CD4-positive, alpha-beta T cell treated with Interleukin-1 beta for 1 hour (primary cell): ENCODE results near the gene SFI1.
A peak's percentile ranks its signal among the peaks of the same experiment; 100 is the strongest.
"Not testable (repeated sequence)": the region's sequence is repeated elsewhere in the genome, so short reads cannot be mapped to it uniquely, and the experiment has no call there.

ENCODE experiments used
- DNase-seq, 2 donors: peaks; one replicate each; pipeline ENCODE4 v3.0.0-alpha.2; 2020 to 2022

SFI1 gene, protein sequence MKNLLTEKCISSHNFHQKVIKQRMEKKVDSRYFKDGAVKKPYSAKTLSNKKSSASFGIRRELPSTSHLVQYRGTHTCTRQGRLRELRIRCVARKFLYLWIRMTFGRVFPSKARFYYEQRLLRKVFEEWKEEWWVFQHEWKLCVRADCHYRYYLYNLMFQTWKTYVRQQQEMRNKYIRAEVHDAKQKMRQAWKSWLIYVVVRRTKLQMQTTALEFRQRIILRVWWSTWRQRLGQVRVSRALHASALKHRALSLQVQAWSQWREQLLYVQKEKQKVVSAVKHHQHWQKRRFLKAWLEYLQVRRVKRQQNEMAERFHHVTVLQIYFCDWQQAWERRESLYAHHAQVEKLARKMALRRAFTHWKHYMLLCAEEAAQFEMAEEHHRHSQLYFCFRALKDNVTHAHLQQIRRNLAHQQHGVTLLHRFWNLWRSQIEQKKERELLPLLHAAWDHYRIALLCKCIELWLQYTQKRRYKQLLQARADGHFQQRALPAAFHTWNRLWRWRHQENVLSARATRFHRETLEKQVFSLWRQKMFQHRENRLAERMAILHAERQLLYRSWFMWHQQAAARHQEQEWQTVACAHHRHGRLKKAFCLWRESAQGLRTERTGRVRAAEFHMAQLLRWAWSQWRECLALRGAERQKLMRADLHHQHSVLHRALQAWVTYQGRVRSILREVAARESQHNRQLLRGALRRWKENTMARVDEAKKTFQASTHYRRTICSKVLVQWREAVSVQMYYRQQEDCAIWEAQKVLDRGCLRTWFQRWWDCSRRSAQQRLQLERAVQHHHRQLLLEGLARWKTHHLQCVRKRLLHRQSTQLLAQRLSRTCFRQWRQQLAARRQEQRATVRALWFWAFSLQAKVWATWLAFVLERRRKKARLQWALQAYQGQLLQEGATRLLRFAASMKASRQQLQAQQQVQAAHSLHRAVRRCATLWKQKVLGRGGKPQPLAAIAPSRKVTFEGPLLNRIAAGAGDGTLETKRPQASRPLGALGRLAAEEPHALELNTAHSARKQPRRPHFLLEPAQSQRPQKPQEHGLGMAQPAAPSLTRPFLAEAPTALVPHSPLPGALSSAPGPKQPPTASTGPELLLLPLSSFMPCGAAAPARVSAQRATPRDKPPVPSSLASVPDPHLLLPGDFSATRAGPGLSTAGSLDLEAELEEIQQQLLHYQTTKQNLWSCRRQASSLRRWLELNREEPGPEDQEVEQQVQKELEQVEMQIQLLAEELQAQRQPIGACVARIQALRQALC

DNA sequence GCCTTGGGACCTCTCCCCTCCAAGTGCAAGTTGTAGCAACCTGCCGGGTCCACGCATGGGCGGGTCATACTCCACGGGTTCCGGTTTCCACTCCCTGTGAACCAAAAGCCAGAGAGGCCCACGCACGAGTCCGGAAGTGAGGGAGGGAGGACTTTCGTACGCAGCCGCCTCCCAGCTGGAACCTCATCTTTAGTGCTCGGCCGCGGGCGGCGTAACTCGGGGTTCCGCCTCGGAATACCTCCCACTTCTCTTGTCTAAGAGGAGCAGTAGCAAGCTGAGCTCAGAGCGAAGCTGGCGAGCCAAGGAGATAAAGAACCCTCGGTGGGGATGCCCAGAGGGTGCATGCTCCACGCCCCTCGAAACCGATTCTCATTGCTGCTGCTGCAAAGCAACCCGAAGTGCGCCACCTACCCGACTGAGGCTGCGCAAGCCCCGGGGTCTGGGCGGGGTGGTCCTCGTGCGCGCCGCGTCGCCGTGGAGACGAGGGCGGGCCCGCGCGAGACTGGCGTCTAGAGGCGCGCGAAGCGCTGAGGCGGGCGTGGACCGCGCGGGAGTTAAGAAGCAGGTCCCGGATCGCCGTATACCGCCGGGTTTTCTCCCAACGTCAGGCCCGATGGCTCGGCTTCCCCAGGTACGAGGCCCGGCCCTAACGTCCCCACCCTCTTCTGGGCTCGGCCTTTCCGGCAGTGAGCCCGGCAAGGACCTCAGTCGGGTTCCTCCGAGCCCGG, at the start of gene SFI1:
Gene SFI1 (plus strand): TSS at position 530 of the 728 bp plus-strand sequence. CDS start 11,749 bp downstream, outside the sequence.
- DNase-seq = peak; percentile 94

DNA sequence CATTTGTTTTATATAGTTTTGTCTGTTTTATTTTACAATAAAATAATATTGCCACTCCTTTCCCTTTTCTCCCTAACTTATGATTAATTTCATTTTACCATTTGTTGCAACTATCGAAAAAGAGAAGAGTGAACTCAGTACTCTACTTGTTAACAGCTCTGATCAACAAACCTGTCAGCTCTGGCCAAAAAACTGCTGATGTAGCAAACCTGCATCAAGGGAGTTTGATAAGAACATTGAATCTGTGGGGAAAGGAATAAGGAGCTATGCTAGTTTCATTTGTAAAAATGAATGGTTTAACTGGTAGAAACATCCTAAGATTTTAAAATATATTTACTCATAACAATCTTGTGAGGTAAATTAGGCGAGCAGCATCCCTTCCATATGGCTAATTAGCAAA, 49.6 kb upstream of the SFI1 start:
- DNase-seq = no peak

DNA sequence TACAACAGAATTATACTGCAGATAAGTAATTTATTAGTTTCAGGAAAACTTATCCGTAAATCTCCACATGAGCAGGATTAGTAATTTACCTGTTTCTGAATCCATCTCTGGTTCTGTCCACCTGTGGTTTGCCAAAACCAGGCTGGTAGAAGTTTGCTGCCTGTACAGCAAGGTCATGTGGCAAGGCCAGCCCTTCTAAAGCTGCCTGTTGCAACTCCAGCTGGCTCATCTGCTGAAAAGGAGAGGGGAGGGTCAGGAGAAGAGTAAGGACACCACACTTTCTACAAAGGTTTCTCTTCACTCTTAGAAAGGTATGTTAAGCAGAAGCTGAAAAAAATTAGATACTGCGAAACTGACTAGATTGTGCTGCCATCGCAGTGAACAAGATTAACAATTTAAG, 49.0 kb upstream of the SFI1 start:
- DNase-seq = no peak

DNA sequence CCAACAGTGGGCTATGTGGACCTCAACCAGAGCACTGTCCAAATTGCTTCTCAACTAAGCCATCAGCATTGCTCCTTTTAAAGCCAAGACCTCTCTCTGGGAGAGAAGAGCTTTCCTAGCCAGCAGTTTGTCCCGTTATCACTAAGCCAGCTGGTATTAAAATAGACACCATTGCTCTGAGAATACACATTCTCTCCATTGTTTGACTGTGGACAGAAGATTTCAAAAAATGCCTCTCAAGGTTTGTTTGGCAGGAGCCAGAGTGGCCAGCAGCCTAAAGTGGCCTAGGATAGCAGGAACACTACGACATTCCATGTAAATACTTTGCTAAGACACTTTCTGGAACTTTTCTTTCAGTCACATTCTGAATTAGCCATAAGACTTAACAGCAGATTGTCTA, 48.0 kb upstream of the SFI1 start:
- DNase-seq = no peak

DNA sequence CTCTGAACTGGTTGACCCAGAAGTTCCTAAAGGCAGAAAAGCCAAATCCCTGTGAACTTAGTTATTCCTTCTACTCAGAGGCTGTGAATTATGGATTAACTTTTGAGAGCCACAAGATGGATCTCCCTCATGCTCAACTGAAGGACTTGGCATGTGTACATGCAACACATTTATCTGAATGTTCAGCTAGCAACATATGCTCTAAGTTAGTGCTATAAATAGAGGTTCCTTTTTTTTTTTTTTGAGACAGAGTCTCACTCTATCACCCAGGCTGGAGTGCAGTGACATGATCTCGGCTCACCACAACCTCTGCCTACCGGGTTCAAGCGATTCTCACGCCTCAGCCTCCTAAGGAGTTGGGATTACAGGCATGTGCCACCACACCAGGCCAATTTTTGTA, 46.8 kb upstream of the SFI1 start:
- no peak for DNase-seq

DNA sequence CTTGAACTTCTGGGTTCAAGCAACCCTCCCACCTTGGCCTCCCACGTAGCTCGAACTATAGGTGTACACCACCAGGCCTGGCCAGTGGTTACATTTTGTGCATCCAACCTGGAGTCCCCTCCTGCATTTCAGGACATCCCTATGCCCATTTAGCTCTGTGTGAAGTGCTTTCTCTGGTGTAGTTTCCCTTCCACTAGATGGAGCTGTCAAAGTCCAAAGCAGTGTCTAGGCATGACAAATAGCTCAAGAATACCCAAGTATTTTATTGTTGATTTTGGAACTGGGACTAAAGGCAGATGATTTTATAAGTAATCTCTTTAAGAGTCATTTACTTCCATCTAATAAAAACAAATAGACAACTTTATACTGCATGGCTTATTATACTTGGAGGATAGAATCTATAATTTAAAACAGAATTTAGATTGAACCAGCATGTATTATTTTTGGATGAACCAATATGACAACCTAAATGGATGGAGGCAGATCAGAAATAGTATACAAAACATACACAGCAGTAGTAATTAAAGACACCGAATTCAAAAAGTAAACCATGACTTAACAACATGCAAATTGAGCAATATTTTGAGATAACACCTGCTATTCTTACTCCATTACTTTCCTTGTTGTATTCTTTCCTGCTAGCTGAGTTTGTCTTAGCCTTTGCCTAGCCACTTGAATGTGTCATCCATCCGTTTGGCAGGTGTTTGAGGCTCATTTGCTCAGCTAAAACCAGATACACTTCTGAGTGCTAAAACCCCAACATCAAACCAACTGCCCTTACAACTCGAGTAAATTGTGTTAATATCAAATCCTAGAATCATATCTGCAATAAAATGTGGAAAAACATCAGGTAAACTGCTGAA, 44.4 kb upstream of the SFI1 start:
- peak in 1 of 2 donors; percentile 51 for DNase-seq

DNA sequence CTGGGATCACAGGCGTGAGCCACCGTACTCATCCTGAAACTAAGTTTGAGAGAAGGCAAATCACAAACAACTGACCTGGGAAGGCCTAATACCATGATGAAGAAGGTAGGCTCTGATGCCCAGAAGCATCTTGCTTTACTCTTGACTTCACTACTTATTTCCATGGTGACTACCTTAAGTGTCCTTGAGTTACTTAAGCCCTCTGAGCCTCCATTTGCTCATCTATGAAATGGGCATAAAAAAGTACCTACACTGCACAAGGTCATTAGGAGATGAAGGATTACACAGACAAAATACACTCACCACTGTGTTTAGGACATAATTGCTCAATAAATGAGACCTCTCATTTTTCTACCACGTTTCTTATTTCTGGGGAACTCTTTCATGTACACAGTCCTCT, 34.6 kb upstream of the SFI1 start:
- DNase-seq = no peak

DNA sequence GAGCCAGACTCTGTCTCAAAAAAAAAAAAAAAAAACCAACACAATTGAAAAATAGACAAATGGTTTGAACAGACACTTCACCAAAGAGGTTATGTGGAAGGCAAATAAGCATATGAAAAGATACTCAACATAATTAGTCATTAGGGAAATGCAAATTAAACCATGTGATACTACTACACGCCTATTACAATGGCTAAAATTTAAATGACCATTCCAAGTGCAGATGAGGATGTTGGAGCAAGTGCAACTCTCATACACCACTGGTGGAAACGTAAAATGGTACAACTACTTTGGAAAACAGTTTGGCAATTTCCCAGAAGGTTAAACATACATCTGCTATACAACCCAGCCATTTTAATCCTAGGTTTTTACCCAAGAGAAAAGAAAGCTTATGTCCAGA, 31.0 kb upstream of the SFI1 start:
- no peak for DNase-seq

DNA sequence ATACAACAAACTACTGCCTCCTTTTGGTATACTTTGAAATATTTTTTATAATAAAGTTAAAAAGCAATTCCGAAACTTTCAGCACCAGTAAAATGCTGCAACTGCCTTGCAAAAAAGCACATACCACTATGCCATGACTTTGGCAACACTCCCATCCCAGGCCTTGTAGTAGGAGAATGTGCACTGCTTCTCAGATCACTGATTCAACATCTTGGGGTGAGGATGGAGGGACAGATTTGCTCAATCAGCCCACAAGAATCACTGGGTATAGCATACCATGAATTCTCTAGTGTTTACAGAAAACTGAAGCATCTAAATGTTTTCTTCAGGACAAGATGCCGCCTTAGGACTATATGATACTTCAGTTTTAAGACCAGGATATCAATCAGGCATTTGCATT, 21.6 kb upstream of the SFI1 start:
- no peak for DNase-seq

DNA sequence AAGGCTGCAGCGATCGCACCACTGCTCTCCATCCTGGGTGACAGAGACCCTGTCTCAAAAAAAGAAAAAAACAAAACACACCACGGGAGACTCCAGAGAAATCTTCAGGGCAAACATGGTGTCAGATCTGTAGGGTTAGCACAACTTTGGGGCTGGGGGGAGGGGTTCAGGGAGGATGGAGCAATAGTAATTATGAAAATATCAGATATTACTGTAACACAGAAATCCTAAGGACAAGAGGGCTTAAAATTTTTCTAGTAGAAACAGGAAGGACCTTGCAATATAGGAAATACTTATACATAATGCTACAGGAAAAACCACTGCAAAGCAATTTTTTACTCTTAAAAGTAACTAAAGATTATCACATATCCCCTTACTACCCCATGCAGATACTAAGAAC, 20.5 kb upstream of the SFI1 start:
- DNase-seq = no peak

DNA sequence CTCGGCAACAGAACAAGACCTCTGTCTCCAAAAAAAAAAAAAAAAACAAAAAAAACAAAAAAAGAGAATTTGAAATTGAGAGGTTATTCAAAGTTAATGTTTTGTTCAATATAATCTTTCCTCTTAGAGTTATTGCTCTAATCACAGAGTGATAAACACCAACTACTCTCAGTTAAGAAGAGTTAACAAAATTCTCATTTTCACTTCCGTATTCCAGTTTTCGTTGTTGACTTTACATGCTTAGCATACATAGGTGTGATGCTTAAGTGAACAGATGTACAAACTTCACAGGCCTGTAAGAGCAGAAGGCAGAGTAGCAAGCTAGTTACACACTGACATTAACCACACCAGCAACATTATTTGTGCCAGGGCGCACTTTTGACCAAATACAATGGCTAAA, 19.0 kb upstream of the SFI1 start:
- no peak for DNase-seq

DNA sequence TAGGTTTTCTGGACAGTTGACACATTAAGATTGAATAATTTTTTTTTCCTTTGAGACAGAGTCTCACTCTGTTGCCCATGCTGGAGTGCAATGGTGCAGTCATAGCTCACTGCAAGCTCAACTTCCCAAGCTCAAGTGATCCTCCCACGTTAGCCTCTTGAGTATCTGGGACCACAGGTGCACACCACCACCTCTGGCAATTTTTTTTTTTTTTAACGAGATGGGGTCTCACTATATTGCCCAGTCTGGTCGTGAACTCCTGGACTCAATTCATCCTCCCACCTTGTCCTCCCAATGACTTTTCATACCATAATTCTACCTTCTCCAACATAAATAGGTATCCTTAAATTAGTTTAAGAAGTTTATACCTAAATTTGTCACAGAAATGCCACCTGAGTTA, 15.2 kb upstream of the SFI1 start:
- DNase-seq = no peak

DNA sequence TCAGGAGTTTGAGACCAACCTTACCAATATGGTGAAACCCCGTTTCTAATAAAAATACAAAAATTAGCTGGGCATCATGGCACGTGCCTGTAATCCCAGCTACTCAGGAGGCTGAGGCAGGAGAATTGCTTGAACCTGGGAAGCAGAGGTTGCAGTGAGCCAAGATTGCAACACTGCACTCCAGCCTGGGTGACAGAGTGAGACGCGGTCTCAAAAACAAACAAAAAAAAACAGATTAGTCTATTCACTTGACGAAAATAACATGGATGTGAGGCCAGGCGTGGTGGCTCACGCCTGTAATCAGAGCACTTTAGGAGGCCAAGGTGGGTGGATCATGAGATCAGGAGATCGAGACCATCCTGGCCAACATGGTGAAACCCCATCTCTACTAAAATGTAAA, 13.9 kb upstream of the SFI1 start:
- DNase-seq = not testable (repeated sequence)

DNA sequence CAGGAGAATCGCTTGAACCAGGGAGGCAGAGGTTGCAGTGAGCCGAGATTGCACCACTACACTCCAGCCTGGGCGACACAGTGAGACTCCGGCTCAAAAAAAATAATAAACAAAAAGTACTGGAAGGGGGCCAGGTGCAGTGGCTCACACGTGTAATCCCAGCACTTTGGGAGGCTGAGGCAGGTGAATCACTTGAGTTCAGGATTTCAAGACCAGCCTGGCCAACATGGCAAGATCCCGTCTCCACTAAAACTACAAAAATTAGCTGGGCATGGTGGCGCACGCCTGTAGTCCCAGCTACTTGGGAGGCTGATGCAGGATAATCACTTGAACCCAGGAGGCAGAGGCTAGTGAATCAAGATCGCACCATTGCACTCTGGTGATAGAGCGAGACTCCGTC, 10.0 kb upstream of the SFI1 start:
- DNase-seq = not testable (repeated sequence)

DNA sequence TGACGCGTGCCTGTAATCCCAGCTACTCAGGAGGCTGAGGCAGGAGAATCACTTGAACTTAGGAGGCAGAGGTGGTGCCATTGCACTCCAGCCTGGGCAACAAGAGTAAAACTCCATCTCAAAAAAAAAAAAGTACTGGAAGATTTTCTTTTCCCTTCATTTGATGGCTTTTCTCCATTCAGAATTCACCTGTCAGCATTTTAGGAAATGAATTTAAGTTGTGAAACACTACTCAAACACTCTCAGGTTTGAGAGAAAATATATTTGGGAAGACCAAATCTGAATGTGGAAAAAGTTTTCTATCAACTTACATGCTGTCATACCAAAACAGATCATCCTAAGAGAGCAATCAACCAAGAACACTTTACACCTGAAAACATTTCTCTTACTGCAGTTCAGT, 9.4 kb upstream of the SFI1 start:
- DNase-seq = no peak

DNA sequence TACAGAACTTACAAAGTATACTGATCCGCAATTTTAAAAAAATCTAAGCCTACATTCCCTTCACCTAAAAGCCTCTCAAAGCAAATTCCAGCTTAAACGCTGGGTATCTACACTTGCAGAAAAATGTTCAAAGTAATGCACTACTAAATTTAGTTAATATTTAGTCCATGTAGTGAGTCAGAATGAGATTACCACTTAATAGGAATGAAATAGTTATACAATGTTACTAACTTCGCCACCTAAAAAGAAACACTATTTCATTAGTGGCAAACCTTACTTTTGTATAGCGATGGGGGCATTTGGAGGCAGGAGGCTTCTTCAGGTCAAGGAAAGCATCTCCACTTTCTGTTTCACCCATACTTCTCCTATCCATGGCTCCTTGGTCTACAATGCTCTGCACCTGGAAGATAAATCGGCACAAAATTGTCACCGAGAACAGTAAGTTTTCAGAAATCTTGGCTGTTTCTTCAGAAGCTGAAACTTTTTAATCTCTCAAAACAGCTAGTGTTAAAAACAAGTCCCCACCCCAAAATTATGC, 7.9 kb upstream of the SFI1 start:
- DNase-seq = no peak

DNA sequence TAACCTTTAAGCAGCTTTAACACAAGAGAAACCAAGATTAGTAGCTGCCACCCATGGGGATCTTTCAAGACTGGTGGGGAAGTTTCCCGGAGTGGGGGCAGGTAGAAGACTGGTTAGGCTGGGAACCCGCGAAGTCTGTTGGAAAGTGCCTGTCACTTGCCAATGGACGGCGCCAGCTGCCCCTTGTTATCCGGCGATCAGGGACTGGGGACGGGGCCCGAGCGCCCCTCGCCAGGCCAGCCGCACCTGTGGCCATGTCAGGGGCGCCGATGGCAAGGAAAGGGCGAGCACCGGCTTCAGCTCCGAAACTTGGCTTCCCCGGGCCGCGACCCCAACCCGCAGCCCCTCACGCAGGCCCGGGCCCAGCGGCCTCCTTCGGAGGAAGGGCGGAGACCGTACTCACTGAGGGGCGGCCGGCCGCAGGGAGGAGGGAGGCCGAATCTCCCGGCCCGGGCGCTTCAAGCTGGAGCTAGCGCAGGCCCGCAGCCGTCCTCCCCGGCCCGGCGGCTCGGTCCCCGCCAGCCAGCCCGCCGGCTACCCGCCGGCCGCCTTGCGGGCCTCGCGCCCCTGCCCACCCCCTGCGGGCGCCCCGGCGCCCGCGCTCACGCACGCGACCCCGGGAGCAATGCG, 7.2 kb upstream of the SFI1 start:
- DNase-seq = peak; percentile 3 to 24

DNA sequence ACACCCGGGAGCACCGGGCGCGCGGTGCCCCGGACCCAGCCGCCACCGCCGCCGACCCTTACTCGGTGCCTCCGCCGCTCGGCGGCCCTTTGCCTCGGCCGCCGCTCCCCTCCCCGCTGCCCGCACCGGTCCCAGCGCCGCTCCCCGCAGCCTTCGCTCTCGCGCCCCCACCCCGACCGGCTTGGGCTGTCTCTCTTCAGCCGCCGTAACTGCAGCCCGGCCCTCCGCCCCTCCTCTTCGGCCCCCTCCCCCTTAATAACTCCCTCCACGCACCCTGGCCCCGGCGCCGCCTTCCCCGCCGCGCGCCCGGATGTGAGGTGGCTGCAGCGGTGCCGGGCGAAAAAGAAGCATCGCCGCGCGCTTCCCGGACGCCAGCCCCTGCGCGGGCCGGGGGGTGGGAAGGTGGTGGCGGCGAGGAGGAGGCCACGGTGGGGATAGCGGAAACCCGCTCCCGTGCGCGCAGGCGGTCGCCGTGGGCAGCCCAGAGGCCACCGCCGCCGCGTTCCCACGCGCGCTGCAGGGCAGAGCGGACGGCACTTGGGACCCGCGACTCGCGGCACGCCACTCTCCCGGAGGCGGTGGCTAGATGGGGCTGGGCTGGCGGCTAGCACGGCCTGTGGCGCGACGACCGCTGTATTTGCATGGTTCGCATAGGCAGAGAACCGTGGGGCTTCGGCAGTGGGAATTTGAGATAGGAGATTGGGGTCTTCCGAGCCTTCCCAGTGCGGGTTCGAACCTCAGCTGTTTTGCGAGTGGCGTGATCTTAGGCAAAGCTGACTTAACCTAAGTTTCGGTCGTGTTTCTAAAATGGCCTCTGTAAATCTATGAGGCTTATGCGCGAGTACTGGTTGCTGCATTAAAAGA, 6.5 kb upstream of the SFI1 start, which contains the start of gene EIF4ENIF1:
Gene EIF4ENIF1 (minus strand): TSS at position 211 of the 864 bp plus-strand sequence. CDS start 1,124 bp downstream, outside the sequence.
- peak; percentile 86 to 89 for DNase-seq

DNA sequence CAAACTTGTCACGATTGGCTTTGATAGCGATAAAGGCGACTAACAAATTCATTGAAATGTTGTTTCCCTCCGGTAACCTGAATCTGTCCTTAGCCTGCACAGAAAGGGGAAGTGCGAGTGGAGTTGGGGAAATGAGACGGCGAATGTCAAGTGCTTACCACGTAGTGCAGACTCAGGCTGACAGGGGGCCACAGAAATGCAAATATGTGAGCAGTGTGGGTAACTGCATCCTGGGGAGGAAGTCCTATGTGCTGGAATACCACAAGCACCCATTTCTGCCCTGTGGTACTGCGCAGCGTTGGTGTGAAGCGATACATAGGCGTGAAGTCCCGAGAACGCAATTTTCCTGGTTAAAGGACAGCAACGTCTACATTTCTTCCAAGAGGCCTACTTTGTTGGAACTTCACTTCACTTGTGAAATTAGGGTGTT, 5.8 kb upstream of the SFI1 start:
- DNase-seq = peak; percentile 69 to 84
